ENCODE data around the gene HOXB4.
A peak's percentile ranks its signal among the peaks of the same experiment; 100 is the strongest.
"Not testable (repeated sequence)": the region's sequence is repeated elsewhere in the genome, so short reads cannot be mapped to it uniquely, and the experiment has no call there.

HOXB4 gene

GRCh38 chr17:48546924-48547807 lies 31.0 kb downstream of the HOXB4 start:
- DNase-seq (ENCODE audit: low spot score): peak; percentile 25

DNA sequence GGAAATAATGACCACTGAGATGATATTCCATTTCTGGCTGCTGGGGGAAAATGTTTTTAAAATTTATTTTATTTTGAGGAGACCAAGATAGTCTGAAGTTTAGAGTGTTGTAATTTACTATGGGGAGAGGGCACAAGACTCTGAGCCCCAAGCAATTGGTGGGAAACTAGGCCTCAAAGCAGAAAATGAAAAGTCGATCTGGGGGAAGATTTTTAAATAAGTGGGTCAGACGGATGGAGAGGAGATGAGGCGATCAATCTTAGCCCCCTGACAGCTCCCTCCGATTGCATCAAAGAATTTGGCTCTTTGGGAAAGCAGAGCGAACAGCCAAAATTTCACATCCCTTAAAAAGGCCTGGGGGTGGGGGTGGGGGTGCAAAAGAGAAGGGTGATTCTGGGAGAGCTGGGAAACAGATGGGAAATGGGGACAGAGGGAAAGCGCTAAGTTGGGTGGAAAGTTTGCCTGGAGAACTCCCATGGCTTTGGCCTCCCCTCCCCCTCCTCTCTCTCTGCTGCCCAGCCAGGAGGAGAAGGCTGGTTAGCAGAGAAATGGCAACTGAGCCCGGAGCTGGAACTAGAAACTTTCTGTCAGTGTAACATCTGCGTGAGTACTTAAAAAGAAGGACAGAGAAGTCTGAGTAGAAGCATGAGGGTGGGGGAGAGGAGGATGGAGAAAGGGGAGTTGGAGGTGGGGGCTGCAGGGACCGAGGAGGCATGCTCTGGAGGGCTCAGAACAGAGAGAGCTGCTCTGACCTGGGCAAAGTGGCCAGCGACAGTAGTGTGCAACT lies 31.8 kb downstream of the HOXB4 start:
- no peak for DNase-seq (ENCODE audit: low spot score)

DNA sequence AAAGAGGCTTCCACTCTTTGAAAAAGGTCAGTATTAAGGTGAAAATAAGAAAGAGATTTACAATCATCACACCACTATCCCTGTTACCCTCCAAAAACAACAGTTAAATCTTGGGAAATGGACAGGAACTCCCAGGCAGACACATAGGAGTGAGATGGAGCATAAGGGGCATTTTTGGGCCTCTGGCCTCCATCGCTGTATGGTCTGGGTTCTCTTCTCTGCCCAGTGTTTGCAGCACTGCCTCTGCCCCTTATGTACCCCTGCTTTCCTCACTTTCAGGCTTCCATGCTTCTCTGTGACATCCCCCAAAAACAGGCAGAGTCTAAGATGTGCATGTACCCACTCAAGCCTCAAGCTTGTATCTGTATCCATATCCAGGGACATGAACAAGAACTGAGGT lies 32.6 kb downstream of the HOXB4 start:
- no peak for DNase-seq (ENCODE audit: low spot score)

DNA sequence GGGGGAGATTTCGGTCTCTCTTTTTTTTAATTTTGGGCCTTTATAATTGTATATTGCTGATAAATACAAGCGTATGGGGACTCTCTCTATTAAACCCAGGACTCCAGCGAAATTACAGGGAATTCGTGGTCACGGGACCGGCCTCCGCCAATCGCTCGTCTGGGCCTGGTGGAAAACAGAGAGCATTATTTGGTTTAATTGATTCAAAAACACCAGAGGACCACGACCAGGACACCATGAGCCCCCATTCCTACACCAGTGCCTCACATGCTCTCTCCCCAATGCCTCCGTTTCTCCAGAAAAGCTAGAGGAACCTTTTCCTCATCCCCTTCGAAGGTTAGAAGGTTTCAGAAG lies 33.2 kb downstream of the HOXB4 start, which contains the start of gene HOXB2:
HOXB2 (minus strand) TSS at position 88 of the 354 bp plus-strand sequence. CDS start 198 bp downstream, outside the sequence.
- DNase-seq (ENCODE audit: low spot score): no peak

GRCh38 chr17:48544349-48545021 lies 33.7 kb downstream of the HOXB4 start:
- peak; percentile 41 for DNase-seq (ENCODE audit: low spot score)

- DNase-seq (ENCODE audit: low spot score): peak; percentile 16
These were observed 34.2 kb downstream of the HOXB4 start for GRCh38 chr17:48543854-48544348.

DNA sequence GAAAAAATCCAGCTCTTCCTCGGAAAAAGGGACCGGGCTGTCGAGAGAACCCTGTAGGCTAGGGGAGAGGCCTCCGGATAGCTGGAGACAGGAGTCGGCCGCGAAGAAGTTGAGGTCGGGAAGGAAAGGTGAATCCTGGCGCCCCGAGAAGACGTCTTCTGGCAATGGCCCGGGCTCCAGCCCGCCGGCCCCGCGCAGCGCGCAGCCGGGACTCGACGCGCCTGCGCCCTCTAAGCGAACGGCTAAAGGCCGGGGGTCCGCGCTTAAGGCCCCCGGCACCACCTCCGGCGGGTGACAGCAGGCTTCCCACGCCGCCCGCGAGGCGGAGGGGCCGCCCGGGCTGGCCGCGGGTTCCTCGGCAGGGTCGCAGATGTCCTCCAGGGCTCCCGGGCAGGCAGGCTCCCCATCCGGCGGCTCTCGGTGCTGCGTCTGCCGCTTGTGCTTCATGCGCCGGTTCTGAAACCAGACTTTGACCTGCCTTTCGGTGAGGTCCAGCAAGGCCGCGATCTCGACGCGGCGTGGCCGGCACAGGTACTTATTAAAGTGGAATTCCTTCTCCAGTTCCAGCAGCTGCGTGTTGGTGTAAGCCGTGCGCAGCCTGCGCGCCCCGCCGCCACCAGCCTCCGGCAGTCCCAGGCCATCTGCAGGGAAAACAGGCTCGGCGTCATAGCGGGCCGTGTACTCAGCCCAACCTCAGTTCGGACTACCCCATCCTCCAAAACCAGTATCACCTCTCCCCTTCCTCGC lies 34.9 kb downstream of the HOXB4 start:
- DNase-seq (ENCODE audit: low spot score): peak; percentile 69

GRCh38 chr17:48542698-48543106 lies 35.4 kb downstream of the HOXB4 start:
- DNase-seq (ENCODE audit: low spot score): no peak

DNA sequence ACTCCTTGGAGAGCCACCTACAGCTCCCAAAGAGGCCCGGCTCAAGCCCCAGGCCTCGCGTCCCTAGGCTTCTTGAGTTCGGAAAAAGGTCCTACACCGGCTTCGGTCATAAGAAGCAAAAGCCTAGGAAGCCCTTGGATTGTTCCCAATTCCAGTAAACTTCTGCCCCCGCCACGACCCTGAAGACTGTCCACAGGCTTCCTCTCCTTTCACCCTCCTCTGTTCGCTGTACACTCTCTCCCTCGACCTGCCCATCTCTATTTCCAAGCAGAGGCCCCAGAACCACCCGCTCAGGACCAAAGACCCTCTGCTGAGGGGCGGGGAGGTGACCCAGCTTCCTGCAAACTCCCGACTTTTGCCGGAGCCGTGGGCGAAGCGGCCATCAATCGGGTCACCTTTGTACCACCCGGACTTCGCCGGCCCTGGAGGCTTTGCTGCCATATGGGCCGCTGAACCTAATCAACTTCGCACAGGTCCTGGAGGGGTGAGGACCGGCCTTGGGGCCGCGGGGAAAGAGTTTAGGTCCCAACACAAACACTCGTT lies 36.0 kb downstream of the HOXB4 start:
- DNase-seq (ENCODE audit: low spot score): peak; percentile 32

DNA sequence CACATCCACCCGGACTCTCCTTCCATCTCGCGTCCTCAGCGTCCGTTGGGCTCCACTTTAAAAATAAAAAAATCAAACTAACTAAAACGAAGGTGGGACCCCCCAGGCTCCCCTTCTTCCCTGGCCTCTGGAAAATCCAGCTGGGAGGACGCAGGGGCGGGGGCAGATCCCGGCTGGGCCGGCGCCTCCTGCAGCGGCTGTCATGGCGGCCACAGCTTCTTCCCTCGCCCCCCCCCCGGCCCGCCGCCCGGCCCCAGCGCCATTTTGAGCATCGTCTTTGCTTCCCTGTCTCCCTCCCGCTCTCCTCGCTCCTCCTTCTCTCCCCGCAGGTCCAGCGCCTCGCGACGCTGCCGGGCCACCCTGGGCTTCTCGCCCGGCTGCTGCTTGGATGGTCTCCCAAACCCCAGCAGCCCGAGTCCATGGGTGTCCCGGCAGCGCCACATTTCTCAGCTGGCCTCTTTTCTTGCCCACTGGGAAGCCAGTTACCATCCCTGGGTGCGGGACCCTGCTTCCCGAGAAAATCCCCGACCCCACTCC lies 36.5 kb downstream of the HOXB4 start:
- DNase-seq (ENCODE audit: low spot score): peak; percentile 21

DNA sequence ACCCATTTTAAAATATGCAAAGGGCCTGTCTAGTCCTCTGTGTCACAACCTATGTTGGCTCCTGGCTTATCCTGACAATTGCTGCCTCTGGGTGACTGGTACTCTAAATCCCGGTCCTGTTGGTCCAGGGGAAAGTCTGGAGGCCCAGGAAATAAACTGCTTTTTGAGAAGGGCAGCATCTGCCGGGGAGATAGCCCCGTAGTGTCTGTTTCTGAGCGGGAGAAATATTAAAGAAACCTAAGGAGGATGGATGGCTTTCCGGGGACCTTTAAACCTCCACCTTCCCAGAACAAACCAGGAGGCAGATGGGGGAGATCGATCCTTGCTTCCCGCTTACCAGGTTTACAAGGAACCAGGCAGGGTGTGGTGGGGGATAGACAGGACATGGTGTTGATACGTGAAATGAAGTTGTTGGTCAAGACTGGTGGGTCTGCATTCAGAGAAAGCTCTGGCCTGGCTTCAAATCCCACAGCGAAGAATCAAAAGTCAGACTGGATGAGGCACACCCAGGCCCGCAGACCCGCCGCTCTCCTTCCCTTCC lies 37.0 kb downstream of the HOXB4 start:
- no peak for DNase-seq (ENCODE audit: low spot score)

DNA sequence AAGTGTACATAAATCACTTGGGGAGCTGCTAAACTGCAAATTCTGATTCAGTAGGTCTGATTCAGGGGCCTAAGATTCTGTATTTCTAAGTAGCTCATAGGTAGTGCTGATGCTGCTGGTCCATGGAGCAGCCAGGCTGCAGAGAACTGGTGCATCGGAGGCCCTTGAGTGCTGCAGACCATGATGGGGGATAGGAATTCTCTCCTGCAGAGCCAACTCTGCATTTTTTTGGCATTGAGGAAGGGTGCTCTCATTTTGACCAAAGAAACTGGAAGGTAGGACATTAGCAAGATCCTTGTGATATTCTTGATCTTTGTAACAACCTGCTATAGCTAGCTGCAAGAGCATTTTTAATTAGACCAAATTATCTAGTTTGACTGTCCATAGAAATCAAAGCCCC lies 37.9 kb downstream of the HOXB4 start:
- DNase-seq (ENCODE audit: low spot score): no peak

GRCh38 chr17:48539177-48539576 lies 39.0 kb downstream of the HOXB4 start:
- DNase-seq (ENCODE audit: low spot score): no peak

GRCh38 chr17:48537316-48537715 lies 40.8 kb downstream of the HOXB4 start:
- DNase-seq (ENCODE audit: low spot score): no peak

GRCh38 chr17:48535793-48536559 lies 42.2 kb downstream of the HOXB4 start:
- DNase-seq (ENCODE audit: low spot score): not testable (repeated sequence)

GRCh38 chr17:48532261-48532660 lies 45.9 kb downstream of the HOXB4 start:
- DNase-seq (ENCODE audit: low spot score): no peak

DNA sequence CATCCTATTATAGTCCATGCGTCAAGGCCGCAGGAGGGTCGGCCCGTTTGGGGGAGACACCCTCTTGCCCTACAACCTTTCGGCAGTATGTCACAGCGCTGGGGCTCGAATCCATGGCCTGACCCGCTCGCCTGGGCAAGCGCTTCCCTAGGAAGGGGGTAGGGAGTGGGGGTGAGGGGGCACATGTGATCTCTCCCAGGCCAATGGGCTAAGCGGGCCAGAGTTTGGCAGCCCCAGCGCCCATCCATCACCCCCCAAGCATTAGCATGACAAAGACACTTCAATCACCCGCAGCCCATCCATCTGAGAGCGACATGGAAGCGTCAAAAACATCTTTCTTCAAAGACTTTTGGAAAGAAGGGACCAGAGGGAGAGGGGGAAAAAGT lies 47.3 kb downstream of the HOXB4 start, which contains the start of gene HOXB1:
HOXB1 (minus strand) TSS at position 125 of the 386 bp plus-strand sequence; CDS start at position 18, 107 bp downstream.
- no peak for DNase-seq (ENCODE audit: low spot score)

GRCh38 chr17:48530208-48530886 lies 47.8 kb downstream of the HOXB4 start:
- DNase-seq (ENCODE audit: low spot score): no peak

GRCh38 chr17:48529683-48530009 lies 48.5 kb downstream of the HOXB4 start:
- DNase-seq (ENCODE audit: low spot score): no peak

Data from activated CD4-positive, alpha-beta T cell treated with anti-CD3 and anti-CD28 coated beads, Interleukin-2, Interleukin-4, amounts not matched to agents 100 ng/mL and 50 ng/mL, durations not matched to agents 16 hours and 8 hours (primary cell).